NCI-H2081 (cell line): ENCODE measurements around the gene ABCB6.
A peak's percentile ranks its signal among the peaks of the same experiment; 100 is the strongest.
"Not testable (repeated sequence)": the region's sequence is repeated elsewhere in the genome, so short reads cannot be mapped to it uniquely, and the experiment has no call there.

Source experiments
- DNase-seq, 2 experiments: peaks; one replicate each; lab custom pipeline; 2025; lab: John Stamatoyannopoulos, UW

ABCB6 gene

GRCh38 chr2:219218732-219219701 is at the start of gene ABCB6:
TSS of gene ABCB6 (minus strand) at chr2:219218958. CDS start at chr2:219218673, 285 bp downstream.
- peak; percentile 95 for DNase-seq

DNA sequence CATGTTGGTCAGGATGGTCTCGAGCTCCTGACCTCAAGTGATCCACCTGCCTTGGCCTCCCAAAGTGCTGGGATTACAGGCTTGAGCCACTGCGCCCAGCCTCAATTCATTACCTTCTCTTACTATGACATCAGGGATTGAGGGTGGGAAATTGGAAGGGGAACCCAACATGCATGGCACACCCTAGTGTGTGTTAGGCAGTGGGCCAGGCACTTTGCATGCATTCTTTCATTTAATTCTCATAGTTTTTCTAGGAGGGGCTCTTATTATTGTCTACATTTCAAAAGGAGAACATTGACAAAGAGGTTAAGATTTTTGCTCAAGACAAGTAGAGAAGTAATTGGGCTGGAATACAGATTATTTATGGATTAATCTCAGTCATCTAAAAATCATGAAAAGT is 49.5 kb upstream of the ABCB6 start:
- no peak for DNase-seq

DNA sequence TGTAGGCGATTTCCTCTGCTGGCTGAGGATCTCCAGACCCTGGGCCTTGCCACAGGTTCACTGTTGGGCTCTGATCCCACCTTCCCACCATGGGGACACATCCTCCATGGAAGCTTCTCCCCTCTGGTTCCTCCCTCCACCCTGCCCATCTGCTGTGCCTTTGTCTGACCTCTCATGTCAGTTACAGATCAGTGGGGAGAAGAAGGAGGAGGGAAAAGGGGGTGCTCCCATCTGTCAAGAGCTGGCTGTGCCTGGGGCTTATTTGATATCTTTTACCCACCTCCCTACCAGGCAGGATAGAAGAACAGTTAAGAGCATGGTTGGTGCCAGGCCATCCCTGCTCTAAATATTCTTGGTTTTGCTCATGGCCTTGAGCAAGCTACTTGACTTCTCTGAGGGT is 48.1 kb upstream of the ABCB6 start:
- DNase-seq, result no peak

DNA sequence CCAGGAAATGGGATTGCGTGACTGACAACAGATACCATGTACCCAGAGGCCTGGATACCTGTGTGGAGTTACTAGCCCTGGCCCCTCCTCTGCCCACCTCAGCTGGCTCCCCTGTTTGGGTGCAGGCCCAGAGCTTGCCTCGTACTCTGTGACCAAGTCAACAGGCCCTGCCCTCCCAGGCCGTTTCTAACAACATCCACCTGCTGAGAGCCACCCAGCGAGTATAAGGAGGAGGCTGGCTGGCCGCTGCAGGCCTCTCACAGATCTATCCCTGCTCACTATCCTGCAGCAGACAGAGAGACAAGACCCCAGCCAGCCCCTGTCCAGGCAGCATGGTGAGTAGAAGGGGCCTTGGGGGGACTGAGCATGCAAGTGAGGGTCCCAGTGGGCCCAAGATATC is 47.5 kb upstream of the ABCB6 start:
- DNase-seq, result no peak

DNA sequence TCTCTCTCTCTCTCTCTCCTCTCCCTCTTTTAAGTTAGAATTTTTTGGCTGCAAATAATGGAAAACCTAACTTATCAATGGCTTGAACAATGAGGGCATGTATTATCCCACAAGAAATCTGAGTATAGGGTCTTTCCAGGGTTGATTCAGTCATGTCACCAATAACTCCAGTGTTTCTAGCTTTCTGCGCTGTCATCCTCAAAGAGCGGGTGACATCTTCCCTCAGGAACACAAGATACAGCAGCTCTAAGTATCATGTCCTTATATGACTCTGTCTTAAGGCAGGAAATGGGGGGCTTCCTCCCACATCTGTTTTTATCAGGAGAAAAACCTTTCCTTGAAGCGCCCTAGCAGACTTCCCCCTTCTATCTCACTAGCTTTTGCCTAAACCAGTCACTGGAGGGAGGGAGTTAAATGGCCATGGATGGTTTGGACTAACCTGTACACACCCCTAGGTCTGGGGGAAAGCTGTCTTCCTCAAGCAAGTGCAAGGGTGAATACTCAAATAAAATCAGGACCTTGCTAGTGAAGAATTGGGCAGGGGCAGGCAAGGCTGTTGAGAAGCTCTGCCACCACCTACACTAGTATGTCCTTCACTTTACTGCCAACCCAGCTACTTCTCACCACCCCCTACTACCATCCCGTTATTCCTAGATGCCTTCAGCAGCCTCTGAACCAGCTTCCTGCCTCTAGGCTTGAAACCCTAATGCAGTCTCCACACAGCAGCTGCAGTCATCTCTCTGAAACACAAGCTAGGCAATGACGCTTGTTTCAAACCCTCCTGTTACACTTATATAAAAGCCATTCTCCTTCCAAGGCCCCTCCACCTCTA is 42.5 kb upstream of the ABCB6 start:
- DNase-seq, result no peak

- DNase-seq, result not testable (repeated sequence)
Measured at GRCh38 chr2:219258942-219259341, 40.2 kb upstream of the ABCB6 start.

GRCh38 chr2:219254590-219255201 is 35.9 kb upstream of the ABCB6 start:
- no peak for DNase-seq

- peak; percentile 83 to 87 for DNase-seq
Measured at GRCh38 chr2:219253753-219254589, 35.2 kb upstream of the ABCB6 start, which contains the start of gene TUBA4A. TSS of gene TUBA4A (minus strand) at chr2:219253918. CDS start at chr2:219253858, 60 bp downstream.

- peak; percentile 38 to 54 for DNase-seq
Measured at GRCh38 chr2:219252900-219253752, 34.4 kb upstream of the ABCB6 start, which contains the start of gene TUBA4B. TSS of gene TUBA4B (plus strand) at chr2:219253243. CDS start at chr2:219253408, 165 bp downstream.

DNA sequence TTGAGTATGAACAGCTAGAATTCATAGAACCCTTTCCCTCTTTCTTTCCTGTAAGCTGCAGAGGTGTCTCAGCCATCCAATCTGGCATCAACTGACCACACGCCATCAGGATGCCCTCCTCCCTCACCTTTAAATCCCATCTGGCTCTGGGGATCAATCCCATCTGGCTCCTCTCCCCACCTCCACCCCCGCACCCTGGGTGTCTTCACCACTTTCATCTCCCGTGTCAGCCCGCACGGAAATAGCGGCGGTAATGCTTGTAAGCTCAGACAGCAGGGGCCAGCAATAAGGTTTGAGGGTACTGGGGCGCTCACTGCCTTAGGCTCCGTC is 33.8 kb upstream of the ABCB6 start:
- no peak for DNase-seq

GRCh38 chr2:219252084-219252483 is 33.3 kb upstream of the ABCB6 start:
- peak in 1 of 2 experiments; percentile 53 for DNase-seq

- DNase-seq, result no peak
Measured at GRCh38 chr2:219251656-219252055, 32.9 kb upstream of the ABCB6 start.

DNA sequence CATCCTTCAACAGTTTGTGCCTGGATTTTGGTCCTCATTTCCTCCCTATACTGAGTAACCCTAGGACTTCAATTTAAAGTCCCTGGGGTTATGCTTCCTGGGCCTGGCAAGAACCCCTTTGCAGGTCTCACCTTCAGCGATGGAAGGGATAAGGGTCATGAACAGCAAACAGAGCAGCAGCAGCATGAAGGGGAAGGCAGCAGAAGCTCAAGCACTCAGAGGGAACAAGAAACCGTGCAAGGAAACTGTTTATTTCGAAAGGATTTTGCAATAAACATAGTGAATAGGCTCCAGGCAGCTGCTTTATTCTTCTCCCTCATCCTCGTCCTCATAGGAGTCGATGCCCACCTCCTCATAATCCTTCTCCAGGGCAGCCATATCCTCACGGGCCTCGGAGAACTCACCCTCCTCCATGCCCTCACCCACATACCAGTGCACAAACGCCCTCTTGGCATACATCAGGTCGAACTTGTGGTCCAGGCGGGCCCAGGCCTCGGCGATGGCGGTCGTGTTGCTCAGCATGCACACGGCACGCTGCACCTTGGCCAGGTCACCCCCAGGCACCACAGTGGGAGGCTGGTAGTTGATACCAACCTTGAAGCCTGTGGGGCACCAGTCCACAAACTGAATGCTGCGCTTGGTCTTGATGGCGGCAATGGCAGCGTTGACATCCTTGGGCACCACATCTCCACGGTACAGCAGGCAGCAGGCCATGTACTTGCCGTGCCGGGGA is 31.5 kb upstream of the ABCB6 start:
- no peak for DNase-seq

GRCh38 chr2:219249203-219249980 is 30.6 kb upstream of the ABCB6 start:
- peak; percentile 60 to 85 for DNase-seq

DNA sequence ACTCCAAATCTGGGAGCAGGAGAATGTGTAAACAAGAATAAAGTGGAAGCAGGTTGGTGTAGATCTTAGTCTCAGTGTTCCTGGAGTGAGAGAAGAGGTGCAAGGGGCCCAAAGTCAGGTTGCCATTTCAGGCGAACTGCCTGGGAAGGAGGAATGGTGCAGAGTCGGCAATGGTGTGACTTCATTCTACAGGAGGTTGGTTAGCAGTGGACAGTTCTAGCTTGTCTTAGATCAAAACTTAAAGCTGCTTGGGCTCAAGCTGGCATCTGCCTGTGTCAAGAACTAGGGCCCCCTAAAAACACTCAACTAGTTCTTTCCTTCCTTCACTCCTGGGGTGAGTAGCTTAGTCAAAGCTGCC is 30.1 kb upstream of the ABCB6 start:
- DNase-seq, result no peak

DNA sequence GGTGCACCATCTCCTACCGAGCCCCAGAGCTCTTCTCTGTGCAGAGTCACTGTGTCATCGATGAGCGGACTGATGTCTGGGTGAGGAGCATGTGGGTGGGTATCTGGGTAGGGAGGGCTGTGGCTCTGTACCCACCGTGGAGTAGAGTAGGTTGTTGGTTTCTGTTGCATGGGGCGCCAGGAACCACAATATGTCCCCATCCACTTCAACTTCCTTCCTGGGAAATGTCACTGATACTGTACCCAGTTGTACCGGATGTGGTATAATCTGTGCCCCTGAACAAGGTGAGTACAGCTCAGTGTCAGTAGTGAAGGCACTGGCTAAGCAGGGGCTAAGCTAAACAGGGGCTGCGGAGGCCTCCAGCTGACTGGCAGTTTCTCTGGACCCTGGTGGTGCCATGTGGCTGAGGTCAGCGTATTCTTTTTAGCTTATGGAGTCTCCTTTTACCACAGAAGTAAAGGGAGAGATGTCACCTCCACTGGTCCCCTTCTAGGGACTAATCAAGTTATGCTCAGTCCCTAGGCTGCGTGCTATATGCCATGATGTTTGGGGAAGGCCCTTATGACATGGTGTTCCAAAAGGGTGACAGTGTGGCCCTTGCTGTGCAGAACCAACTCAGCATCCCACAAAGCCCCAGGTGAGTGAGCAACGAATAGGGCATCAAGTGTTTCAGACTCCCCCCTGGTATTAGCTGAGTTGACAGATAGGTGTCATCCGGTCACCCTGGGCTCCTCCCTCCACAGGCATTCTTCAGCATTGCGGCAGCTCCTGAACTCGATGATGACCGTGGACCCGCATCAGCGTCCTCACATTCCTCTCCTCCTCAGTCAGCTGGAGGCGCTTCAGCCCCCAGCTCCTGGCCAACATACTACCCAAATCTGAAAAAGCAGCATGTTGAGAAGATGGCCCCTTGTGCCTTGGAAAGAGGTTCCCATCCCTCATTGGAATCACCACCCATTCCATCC is 29.2 kb upstream of the ABCB6 start:
- DNase-seq, result no peak

GRCh38 chr2:219246559-219246958 is 27.8 kb upstream of the ABCB6 start:
- no peak for DNase-seq

- no peak for DNase-seq
Measured at GRCh38 chr2:219245899-219246230, 27.1 kb upstream of the ABCB6 start.
